HTR-8/SVneo (cell line): Measurements from ENCODE around the gene ATE1.

Source experiments
- DNase-seq: peaks from one replicate; pipeline ENCODE4 v3.0.0; 2011; ENCODE audit warnings: low spot score, mixed read lengths; ENCODE audit not compliant: insufficient read length
- FAIRE-seq: peaks from 2 replicates; lab custom pipeline; 2011; peaks lifted over from hg19 to GRCh38; lab: Jason Lieb, UNC

Gene ATE1

GRCh38 chr10:121753726-121754476 is 173.9 kb downstream of the ATE1 start:
- FAIRE-seq = no peak
- peak; percentile 17 for DNase-seq

GRCh38 chr10:121751191-121751760 is 176.6 kb downstream of the ATE1 start:
- DNase-seq (no peak), FAIRE-seq (no peak)

GRCh38 chr10:121747163-121747775 is 180.6 kb downstream of the ATE1 start:
- FAIRE-seq (no peak), DNase-seq (no peak)

GRCh38 chr10:121741248-121741792 is 186.5 kb downstream of the ATE1 start:
- no peak for FAIRE-seq
- no peak for DNase-seq

GRCh38 chr10:121740069-121740468 is 187.8 kb downstream of the ATE1 start:
- no peak for FAIRE-seq
- DNase-seq = no peak

GRCh38 chr10:121739114-121739513 is 188.7 kb downstream of the ATE1 start:
- DNase-seq (no peak), FAIRE-seq (no peak)

- DNase-seq = no peak
- FAIRE-seq = no peak
Observed at GRCh38 chr10:121736315-121737130, 191.3 kb downstream of the ATE1 start.

GRCh38 chr10:121735263-121735662 is 192.6 kb downstream of the ATE1 start:
- DNase-seq = no peak
- FAIRE-seq = no peak

GRCh38 chr10:121734589-121735045 is 193.2 kb downstream of the ATE1 start:
- DNase-seq (peak; percentile 8), FAIRE-seq (no peak)

GRCh38 chr10:121732656-121733445 is 195.0 kb downstream of the ATE1 start:
- DNase-seq (no peak), FAIRE-seq (no peak)

- FAIRE-seq (no peak), DNase-seq (no peak)
Observed at GRCh38 chr10:121732172-121732571, 195.7 kb downstream of the ATE1 start.

GRCh38 chr10:121724282-121724681 is 203.5 kb downstream of the ATE1 start:
- no peak for DNase-seq
- FAIRE-seq = no peak

- no peak for FAIRE-seq
- DNase-seq = no peak
Observed at GRCh38 chr10:121722665-121723064, 205.2 kb downstream of the ATE1 start.

GRCh38 chr10:121721257-121721656 is 206.6 kb downstream of the ATE1 start:
- FAIRE-seq = no peak
- DNase-seq = no peak

GRCh38 chr10:121715969-121716368 is 211.9 kb downstream of the ATE1 start:
- DNase-seq = no peak
- FAIRE-seq = no peak

GRCh38 chr10:121715076-121715475 is 212.8 kb downstream of the ATE1 start:
- DNase-seq = no peak
- no peak for FAIRE-seq

GRCh38 chr10:121713486-121713885 is 214.3 kb downstream of the ATE1 start:
- DNase-seq (no peak), FAIRE-seq (no peak)

- no peak for FAIRE-seq
- no peak for DNase-seq
Observed at GRCh38 chr10:121710971-121711370, 216.9 kb downstream of the ATE1 start.

GRCh38 chr10:121710207-121710606 is 217.6 kb downstream of the ATE1 start:
- DNase-seq (no peak), FAIRE-seq (no peak)

GRCh38 chr10:121709675-121710073 is 218.2 kb downstream of the ATE1 start:
- FAIRE-seq (no peak), DNase-seq (no peak)
